GM19193 (cell line): ENCODE data around the gene TNS1.

ENCODE experiments used
- POLR2A ChIP-seq: IDR thresholded peaks from 4 replicates; pipeline ENCODE4 v1.6.1; 2011; ENCODE audit not compliant: insufficient read depth, insufficient read length; ENCODE audit errors: extremely low read depth

Gene TNS1

DNA sequence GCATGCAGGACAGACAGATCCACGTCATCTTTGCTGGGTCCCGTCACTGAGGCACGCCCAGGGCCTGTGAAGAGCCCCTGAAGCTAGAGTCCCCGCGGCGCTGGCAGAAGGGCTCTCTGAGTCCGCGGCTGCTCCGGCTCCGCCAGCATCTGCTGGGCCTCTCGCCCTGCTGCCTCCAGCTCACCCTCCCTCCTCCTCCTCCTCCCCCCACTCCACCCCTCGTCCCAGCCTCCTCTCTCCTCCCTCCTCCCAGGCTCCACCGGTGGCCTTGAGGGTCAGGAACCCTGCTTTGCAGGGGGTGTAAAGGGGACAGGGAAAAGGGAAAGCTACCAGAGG is at the start of gene TNS1:
TSS of gene TNS1 (minus strand) at position 151 of the 336 bp plus-strand sequence. CDS start at position 28, 123 bp downstream.
- TF ChIP-seq POLR2A: no peak

DNA sequence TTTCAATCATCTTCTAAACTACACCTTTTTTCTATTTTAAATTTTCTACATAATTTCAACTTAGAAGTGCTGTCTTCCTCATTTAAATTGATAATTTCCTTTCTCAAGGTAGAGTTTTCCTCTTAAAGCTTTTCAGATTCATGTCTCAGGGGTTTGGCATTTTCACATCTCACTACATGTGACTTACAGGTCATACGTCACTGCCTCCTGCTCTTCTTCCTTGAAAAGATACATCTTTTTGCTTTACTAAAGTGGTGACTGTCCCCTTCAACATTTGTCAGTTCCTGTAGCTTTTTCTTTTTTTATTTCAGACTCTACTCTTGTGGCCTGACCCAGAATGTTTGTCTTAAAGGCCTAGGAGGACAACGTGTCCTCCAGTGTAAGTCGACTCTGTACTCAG is 49.1 kb upstream of the TNS1 start:
- no peak for TF ChIP-seq POLR2A

- no peak for TF ChIP-seq POLR2A
Observed at GRCh38 chr2:218047536-218048225, 44.9 kb upstream of the TNS1 start.

DNA sequence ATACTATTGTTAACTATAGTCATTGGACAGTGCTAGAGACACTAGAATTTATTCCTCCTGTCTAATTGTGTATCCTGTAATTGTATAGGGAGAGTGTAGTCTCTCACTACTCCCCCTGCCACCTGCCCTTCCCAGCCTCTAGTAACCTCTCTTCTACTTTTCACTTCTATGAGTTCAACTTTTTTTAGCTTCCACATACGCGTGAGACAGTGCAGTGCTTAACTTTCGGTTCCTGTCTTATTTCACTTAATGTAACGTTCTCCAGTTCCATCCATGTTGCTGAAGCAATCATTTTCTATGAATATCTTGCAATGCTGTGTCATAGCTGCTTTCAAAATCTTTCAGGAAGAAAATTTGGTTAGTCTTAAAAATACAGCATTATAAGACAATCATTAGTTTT is 43.4 kb upstream of the TNS1 start:
- TF ChIP-seq POLR2A: no peak

DNA sequence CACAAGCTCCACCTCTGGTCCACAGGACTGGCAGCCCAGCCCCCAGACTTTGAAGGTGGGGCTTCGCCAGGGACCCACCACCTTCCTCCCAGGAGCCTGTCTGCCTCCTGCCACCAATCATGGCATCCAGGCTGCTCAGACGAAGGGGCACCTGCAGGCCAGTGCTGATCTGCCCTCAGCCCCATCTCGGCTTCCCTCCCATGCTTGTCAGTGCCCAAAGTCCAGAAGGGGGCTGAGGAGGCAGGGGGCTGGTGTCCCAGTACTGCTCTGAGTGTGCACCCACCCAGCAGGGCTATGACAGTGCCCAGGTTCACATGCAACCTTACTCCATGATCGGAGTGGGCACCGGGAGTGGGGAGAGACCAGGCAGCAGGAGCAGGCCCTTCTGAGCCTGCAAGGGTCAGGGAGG is 40.9 kb upstream of the TNS1 start:
- TF ChIP-seq POLR2A: no peak

- no peak for TF ChIP-seq POLR2A
Observed at GRCh38 chr2:218043100-218043499, 40.3 kb upstream of the TNS1 start.

GRCh38 chr2:218041302-218042168 is 38.7 kb upstream of the TNS1 start:
- TF ChIP-seq POLR2A: no peak

DNA sequence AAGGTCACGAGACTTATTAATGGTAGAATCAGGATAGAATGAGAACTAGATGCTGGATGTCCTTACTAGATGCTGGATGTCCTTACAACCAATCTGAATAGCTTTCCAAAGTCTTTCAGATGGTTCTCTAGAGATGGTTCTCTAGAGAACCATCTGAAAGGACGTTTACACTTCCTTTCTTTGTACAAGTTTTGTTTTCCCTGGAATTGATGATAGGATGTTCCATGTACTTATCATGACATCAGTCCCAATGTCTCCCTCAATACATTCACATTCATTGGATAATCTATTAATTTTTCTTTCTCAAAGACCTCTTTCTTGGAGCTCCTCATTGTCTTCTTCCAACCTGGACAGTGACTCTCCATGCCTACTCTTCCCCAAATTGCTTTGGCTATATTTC is 38.1 kb upstream of the TNS1 start:
- no peak for TF ChIP-seq POLR2A

DNA sequence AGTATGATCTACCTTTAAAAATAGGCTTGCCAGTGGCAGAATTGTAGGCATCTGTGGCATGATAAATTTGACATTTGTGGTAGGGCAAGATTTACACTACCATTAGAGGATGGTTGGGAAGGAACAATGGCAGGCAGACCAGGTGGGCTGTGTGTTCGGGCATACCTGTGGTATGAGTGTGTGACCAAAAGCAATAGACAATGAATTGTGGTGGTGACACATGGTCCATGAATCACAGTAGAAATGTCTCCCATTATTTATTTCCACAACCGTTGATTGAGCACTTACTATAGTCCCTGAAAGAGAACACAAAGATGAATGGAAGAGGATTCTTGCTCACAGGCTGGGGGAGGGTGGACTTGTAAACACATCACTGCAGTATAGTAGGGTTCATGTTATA is 36.4 kb upstream of the TNS1 start:
- no peak for TF ChIP-seq POLR2A

- TF ChIP-seq POLR2A: no peak
Observed at GRCh38 chr2:218036371-218036770, 33.6 kb upstream of the TNS1 start.

DNA sequence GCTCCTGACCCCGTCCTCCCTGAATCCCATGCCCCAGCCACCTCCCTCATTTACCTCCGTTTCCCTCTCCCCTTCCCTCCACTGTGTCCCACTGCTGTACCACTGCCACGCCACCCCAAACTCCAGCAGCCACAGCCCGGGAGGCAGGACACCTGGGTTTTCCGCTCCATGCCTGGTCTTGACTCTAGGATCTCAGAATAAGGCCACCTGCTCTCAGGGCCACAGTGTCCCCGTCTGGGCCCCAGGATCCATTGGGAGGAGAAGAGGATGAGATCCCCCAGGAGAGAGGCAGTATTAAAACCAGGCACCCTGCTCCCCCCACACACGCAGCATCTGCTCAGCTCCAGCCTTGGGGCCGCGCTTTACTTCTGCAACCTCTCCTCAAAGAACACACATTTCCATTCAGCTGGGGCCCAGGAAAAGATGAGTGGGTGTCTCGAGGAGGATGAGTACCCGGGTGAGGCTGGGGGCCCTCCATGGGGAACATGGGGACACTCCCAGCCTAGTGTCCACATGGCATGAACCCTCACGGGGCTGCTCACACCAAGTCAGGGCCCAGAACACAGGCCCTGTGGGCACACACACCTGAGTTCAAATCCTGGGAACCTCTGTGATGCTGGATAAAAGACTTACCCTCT is 32.8 kb upstream of the TNS1 start:
- TF ChIP-seq POLR2A: no peak

DNA sequence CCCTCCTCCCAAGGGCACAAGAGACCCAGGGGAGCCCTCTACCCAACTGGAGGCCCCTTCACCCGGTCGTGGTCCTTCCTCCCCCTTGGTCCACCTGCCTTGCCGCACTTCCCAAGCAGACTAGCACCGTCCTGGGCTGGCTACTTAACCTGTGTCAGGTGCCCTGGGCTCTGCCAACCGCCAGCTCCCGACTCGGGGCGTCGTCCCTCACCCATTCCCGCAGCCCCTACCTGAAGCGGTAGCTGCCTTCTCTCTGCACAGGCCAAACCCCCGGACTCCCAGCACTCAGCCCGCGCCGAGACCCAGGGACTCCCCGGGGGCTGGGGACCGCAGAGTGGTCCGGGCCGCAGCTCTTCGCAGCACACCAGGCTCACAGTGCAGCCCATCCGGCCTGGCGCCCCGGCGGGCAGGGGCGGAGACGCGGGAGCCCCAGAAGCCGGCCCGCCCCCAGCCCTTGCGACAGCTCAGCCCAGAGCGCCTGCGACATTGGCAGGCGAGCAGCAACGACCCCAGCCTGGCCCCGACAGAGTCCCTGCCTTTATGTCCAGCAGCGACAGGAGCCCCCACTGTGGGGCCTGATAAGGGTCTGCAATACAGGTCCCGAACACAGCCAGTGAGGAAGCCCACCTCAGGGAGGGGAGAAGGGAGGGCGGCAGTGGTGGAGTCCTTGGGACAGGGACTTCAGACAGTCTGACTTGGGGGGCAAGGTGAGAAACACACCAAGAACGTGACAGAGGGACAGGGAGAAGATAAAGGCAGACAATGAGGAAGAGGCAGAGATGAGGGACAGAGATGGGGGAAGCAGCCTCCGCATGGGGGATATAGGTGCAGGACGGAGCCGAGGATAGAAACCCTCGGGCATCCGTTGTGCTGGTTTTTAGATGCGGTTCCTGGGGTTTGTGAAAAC is 31.0 kb upstream of the TNS1 start:
- TF ChIP-seq POLR2A: no peak

GRCh38 chr2:218033208-218033589 is 30.4 kb upstream of the TNS1 start:
- no peak for TF ChIP-seq POLR2A

GRCh38 chr2:218032336-218033171 is 29.8 kb upstream of the TNS1 start:
- TF ChIP-seq POLR2A: no peak
